Mesenteric fat pad (tissue), 1 donor: Measurements from ENCODE around the gene BRF1. TPM values are rescaled to one million over a fixed set of nuclear protein-coding genes. Genes with fewer than 3 reads are reported as not detected.

Experiments
- DNase-seq: peaks from one replicate; pipeline ENCODE4 v3.0.0-alpha.2; 2020; ENCODE audit warnings: low spot score
- total RNA-seq: library from RNA; stranded (reverse); fragmentation: NEBNext Ultra II Directional; extraction: Animal tissue kit (Norgen Biotek cat#: 25700); gene quantifications from one replicate; pipeline ENCODE4 v1.2.1, GENCODE V29; 2021
- donor health status: DM: yes; HTN: yes; CAD: no.

The BRF1 gene
- total RNA-seq, 1 donor from 2014 or later = 34.9 TPM

DNA sequence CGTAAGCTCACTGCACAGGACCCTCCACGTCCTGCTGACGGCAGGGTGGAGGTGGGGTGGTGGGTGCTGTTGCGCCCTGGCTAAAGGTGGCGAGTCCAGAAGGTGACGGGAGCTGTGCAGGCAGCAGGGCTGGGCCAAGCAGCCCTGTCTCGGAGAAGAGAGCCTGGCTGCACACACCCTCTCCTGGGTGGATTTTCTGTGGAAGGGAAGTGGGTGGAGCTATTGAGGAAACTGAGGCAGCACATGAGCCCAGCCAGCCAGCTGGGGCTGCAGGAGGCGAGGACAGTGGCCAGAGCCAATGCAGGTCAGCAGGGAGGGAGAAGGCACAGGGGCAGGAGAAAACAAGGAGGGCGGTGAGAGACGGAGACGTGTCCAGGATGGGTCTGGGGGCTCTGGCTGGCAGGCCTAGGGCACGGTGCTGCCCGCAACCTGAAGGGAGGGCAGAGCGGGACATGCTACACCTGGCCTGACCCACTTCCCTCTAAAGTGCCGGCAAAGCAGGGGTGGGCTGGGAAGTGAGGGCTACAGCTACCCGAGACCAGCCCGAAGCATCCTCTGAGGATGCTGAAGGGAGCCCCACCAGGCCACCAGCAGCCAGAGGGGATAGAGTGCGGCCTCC is 32.0 kb downstream of the BRF1 start:
- no peak for DNase-seq

DNA sequence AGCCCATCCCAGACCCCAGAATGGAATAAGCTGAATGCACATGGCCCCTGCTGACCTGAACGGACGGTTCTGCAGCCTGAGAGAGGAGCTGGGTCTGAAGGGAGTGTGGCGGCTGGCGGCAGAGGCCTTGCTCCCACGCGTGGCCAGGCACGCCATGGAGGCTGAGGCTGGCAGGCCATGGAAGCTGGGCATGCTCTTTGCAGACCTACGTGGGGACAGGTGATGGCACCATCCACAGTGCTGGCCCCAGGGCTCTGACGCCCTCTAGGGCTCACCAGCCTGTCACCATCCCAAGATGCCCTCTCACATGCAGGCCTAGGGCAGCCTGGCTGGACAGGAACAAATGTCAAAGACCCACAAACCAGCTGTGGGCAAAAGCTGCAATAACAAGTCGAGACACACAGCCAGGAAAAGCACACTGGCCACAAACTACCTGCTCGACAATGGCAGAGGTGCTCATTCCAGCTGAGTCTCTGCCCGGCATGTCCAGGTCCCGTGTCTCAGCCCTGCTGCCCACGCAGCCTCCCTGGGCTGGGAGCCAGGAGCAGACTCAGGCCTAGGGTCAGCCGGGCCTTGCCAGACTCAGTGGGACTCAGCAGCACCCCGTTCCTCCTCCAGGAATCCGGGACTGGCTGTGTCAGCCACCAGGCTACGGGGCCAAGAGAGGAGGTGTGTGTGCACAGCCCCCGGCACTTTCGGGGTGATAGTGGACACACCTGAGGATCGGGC is 32.8 kb downstream of the BRF1 start:
- DNase-seq = no peak

DNA sequence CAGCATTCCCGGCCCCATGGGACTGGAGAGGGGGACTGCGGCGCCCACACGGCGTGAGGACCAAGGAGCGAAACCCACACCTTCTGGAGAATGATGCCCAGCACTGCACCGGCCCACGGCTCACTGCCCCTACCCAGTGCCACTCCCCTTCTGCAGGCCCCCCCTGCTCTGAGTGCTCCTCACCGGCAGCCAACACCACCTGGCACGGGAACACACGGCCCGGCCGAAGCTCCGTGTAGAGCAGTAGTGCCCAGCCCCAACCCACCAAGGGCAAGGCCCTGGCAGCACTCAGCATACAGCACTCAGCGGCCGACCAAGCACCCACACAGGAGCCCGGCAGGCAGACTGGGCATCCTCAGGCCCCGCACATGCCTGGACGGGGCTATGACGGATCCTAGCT is 39.0 kb downstream of the BRF1 start:
- DNase-seq = no peak

DNA sequence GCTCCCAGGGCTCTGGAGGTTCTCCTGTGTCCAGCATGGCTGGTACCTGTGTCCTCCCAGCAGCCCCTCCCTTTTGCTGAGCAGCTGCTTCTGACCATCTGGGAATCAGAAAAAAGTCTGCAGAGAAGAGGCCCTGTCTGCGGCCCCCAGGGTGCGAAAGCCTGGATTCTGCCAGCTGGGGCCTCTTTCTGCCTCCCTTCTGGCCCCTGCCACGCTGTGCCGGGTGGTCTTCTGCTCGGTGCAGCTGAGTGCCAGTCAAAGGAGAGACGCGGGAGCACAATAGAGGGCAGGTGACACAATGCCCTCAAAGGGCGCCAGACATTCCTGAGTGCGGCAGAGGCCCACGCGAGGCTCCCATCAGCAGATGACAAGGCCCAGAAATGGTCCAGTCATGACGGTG is 39.8 kb downstream of the BRF1 start:
- DNase-seq = no peak

DNA sequence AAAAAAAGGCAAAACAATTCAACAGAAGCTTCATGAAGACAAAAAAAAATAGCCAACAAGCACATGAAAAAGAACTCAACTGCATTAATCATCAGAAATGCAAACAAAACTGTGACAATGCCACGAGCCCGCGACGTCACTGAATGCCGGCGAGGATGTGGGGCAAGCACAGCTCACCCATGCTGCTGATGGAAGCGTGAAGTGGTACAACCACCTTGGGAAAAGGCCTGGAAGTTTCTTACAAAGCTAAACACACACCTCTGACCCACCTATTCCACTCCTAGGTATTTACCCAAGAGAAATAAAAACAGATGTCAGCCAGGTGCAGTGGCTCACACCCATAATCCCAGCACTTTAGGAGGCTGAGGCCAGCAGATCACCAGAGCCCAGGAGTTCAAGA is 42.0 kb downstream of the BRF1 start:
- DNase-seq = no peak

DNA sequence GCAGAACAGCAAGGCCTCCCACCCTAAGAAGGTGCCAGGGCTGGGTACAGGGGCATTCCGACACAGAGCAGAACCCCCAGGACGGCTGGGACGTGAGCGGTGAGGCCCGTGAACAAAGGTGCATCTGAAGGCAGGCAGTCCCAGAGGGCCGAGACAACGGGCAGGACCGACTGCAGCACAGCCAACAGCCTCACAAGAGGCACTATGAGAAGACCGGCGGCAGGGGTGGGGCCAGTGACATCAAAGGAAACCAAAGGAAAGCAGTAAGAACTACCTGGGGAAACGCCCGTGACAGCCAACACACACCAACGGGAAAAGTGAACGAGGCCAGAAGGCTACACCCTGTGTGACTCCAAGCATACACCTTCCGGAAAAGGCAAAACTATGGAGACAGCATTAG is 43.3 kb downstream of the BRF1 start:
- no peak for DNase-seq

DNA sequence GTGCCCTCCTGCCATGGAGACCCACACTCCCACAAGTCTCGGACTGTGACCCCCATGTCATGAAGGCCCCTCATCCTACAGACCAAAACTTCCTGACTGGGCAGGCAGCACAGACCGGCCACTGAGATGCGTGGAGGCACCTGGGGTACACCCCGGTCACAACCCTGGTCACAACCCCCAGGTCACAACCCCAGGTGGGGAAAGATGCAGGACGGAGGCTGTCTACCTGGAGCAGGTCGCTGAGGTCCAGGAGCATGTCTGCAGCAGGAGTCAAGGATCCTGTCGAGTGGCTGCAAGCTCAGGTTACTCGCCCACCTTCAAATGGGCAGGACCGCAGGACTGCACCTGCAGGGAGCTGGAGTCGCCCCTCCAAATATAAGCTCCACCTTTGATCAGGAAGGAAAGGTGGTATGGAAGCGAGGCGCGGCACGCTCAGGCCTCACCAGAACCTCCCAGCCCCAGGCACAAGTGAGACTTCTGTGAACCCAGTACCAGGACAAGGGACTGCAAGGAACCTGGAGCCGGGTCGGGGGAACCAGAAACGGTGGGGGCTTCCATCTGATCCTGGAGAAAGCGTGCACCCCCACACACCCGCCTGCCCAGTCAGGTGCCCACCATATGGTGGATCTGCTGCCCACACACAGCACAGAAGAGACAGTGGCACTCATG is 44.4 kb downstream of the BRF1 start:
- DNase-seq = no peak

DNA sequence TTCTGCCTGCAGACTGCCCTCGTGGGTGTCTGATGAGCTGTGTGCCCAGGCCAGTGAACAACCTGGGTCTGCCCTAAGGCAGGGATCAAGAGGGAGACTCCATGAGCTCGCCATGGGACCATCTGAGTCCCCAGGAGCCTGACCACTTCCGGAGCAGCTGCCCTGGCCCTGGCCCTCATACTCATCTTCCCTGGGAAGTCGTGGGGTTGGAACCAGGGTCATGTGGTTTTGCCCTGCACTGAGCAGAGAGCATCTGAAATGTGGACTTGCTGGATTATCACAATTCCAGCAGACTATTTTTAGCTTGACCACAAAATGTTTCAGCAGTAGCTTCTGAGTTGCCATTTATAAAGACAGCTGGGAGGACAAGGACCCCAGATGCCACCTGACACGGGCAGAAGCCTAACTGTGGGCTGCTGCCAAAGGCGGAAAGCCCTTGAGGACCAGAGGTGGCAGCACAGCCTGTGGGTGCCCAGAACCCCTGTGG is 45.7 kb downstream of the BRF1 start:
- no peak for DNase-seq

DNA sequence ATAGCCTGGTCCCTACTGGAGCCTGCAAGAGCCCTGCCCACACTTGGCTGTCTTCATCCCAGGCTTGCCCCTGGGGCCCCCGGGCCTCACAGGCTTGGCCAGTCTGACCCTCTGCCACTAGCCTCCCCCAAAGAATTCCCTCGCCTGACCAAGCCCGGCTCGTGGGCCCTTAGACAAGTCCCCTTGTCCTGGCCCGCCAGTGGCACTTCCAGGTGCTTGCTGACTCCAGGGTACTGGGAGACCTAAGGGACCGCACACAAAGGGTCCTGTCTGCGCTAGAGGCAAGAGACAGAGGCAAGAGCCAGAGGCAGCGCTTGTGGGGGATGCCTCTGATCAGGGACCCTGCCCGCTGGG is 47.5 kb downstream of the BRF1 start:
- DNase-seq = no peak

DNA sequence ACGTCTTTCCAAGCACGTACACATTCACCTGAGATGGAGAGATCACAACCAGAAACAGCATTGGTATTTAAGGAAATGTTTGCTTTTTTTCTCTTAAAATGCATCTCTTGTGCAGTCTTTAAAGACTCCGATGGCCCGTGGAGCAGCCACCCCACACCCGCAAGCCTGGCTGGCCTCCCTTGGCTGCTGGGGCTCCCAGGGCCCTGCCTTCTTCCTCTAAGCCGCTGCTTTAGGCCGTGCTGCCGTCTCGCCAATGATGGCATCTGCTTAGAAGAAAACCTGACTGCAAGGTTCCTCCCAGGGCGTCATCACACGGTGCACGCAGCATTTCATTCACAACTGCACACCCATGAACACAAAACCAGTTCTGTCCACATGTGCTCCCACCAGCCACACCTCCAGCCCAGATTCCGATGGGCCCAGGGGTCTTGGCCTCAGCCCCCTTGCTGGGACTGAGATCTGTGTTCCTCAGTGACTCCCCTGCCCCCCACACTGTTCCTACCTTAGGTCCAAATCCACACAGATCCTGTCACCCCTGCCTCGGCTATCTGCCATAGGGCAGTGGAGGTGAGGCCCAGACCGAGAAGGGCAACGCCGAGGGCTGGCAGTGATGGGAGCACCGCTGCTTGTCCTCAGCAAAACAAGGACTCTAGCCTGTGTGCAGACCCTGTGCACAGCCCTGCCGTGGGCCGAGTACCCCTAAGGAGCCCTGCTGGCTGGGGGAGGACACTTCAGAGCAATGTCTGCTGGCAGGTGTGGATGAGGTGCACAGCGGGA is 48.1 kb downstream of the BRF1 start:
- DNase-seq = no peak

DNA sequence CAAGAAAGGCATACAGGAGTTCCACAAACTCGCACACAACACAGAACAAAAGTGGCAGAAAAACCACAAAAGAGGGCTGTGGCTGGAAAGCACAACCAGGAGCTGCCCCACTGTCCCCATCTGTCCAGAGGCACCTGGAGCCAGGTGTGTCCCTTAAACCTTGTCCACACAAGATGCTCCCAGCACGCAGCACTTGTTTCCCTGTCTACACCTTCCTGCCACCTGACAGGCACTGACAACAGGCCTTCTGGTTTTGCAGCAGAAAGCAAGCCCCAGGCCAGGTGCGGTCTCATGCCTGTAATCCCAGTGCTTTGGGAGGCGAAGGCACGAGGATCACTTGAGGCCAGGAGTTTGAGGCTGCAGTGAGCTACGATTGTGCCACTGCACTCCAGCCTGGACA is 48.9 kb downstream of the BRF1 start:
- no peak for DNase-seq

DNA sequence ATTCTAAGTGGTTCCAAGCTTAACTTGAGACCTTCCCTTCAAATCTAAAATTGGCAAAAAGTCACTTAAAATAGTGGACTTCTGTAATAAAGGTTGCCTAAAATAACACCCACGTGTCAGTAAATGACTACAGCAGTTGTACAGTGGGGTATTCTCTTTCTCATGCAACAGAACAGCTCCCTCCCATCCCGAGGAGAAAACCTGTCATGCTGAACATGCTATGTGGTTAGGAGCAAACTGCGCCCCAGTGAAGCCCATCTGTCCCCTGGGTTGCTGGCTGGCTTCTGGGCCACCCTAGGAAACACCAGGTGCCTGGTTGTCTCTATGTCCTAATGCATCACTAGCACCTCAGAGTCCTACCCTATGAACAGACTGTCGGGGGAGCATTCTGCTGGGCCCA is 49.8 kb downstream of the BRF1 start:
- DNase-seq = no peak

DNA sequence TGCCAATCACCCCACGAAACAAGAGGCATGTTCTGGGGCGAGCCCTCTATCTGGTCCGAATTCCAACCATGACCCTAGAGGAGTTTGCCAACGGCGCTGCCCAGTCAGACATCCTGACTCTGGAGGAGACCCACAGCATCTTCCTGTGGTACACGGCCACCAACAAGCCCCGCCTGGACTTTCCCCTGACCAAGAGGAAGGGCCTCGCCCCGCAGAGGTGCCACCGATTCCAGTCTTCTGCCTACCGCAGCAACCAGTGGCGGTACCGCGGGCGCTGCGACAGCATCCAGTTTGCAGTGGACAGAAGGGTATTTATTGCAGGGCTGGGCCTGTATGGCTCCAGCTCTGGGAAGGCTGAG is 50.8 kb downstream of the BRF1 start:
- no peak for DNase-seq

DNA sequence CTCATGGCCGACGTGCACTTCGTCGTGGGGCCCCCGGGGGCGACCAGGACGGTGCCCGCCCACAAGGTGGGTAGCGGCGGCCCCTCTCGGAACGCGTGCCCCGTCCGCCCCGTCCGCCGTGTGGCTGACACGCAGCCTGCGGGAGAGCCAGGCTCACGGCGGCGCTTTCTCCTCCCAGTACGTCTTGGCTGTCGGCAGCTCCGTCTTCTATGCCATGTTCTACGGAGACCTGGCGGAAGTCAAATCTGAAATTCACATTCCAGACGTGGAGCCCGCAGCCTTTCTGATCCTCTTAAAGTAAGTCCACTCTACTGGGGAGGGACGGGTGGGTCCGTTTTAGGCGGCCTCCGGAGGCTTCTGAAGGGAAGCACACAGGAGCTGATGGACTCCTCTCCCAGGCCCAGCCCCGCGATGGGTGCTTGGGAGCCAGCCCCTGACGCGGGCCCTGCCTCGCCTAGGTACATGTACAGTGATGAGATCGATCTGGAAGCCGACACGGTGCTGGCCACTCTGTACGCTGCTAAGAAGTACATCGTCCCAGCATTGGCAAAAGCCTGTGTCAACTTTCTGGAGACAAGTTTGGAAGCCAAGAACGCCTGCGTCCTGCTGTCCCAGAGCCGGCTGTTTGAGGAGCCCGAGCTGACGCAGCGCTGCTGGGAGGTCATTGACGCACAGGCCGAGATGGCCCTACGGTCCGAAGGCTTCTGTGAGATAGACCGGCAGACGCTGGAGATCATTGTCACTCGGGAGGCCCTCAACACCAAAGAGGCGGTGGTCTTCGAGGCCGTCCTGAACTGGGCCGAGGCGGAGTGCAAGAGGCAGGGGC is 51.4 kb downstream of the BRF1 start:
- DNase-seq = no peak

DNA sequence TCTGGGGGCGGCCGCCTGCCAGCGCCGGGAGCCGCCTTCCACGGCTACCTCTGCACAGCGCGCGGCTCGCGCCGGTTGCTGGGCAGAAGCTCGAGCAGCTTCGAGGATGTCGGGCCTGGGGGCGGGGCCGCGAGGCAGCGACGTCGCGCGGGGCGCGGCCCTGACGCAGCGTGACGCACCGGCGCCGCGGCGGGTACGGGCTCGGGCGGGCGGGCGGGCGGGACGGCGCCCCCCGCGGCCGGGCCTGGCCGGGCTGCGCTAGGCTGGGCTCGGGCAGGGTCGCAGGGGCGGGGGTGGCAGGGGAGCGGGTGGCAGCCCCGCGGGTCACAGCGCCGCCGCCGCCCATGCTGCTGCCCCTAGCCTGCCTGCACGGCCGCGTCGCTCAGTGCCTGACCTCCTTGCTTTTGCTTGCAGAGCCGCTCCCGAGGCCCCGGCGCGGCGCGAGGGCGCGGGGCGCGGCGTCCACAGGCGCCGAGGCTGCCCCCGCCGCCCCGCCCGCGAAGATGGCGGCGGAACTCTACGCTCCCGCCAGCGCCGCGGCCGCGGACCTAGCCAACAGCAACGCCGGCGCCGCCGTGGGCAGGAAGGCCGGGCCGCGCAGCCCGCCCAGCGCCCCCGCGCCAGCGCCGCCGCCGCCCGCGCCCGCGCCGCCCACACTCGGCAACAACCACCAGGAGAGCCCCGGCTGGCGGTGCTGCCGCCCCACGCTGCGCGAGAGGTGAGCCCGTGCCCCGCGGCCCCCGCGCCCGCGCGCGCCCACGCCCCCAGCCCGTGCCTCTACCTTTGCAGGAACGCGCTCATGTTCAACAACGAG is 52.2 kb downstream of the BRF1 start, which contains the start of gene BTBD6:
BTBD6 (plus strand) TSS at position 166 of the 814 bp plus-strand sequence; CDS start at position 345, 179 bp downstream.
- DNase-seq = peak; percentile 95

DNA sequence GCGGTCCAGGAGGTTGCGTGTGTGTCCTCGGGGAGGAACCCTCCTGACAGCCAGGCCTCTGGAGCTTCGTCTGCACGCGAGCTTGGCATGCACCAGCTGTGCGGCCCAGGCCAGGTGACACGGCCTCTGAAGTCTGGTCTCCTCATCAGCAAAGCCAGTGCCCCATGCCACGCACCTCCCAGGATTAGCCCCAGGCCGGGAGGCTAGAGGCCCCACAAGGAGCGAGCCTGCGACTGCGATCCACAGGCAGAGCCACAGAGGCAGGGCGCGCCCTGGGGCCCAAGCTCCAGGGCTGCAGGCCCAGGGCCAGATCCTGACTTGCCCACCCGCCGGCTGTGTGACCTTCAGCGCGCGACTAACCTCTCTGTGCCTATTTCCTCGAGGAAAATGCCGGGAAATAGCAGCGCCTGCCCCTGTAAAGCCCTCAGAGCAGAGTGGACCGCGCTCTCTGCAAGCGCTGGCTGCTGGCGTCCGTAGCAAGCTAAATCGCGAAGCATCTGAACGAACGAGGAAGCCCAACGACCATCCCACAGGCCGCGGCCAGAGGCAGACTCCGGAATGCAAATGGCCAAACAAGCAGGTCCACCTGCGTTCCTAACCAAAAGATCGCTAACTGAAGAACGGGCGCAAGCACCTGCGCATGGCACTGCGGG is 53.0 kb downstream of the BRF1 start:
- no peak for DNase-seq

DNA sequence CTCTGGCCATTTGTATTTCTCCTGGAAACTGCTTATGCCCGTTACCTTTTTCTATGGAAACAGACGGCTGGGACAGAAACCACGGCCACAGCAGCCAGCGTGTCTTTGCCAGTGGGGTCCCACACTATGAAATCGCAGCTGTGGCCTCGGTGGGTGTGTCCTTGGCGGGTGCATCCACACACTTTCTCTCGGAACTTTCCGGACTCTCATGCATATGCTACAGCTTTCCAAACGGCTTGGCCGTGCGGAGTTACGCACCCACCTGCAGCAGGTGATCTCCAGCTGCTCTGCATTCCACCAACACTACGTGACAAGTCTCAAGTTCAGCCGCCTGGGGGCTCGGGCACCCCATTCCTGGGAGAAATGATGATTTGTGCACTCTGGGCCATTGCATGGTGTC is 53.8 kb downstream of the BRF1 start:
- no peak for DNase-seq

DNA sequence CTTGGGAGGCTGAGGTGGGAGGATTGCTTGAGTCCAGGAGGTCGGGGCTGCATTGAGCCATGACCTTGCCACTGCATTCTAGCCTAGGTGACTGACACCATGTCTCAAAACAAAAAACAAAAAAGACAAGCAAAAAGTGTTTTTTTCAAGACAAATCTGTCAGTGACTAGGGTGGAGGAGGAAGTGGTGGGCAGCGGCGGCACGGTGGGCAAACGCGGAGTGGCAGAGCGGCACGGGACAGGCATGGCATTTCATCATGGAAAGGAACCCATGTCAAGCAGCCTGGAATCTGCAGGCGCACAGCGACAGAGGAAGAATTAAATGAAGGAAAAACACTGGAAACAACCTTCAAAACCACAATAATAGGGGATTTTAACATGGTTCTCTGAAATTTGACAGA is 56.5 kb downstream of the BRF1 start:
- no peak for DNase-seq

DNA sequence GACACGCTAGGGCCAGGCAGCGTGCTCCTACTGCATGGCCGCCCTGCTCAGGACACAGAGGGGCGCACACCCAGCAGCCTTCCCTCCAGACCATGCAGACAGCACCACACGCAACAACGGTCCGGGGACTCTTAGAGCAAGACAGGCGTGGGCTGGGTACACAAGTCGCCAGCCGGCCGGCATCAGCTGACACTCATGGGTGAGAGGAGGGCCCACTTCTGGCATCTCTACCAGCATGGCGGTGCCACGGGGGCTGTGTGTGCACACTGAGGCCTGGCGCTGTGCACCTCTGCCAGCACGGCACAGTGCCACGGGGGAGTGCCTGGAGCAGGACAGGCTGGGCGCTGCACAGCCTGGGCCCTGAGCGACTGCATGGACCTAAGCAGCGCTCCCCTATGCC is 59.2 kb downstream of the BRF1 start:
- no peak for DNase-seq
